HepG2 (cell line): Measurements from ENCODE around the gene RPP21.

Experiments
- CTCF ChIP-seq: sonication (generic); formaldehyde crosslinking; IDR thresholded peaks from 2 replicates; pipeline ENCODE4 v1.5.0; 2020; ENCODE audit warnings: mild to moderate bottlenecking, missing genetic modification reagents, moderate library complexity
- PRDM4 ChIP-seq: sonication (generic); formaldehyde crosslinking; IDR thresholded peaks from 2 replicates; pipeline ENCODE4 v1.9.0; 2021; ENCODE audit warnings: missing genetic modification reagents, borderline replicate concordance
- SETDB1 ChIP-seq: sonication (generic); formaldehyde crosslinking; IDR thresholded peaks from 2 replicates; pipeline ENCODE4 v1.5.1; 2020; ENCODE audit warnings: missing genetic modification reagents, mild to moderate bottlenecking, borderline replicate concordance
- SNAPC5 ChIP-seq: sonication (generic); formaldehyde crosslinking; IDR thresholded peaks from 2 replicates; pipeline ENCODE4 v1.8.1; 2023; ENCODE audit warnings: mild to moderate bottlenecking, missing genetic modification reagents, borderline replicate concordance
- SNRNP70 ChIP-seq: fragments of 200-400 bp; formaldehyde crosslinking; IDR thresholded peaks from 2 replicates; pipeline ENCODE4 v1.6.1; 2017; ENCODE audit warnings: mild to moderate bottlenecking, low read depth, low read length, moderate library complexity
- YY1 ChIP-seq: IDR thresholded peaks from 2 replicates; pipeline ENCODE4 v1.6.1; 2011; ENCODE audit warnings: low read length, low read depth, moderate library complexity, mild to moderate bottlenecking; ENCODE audit not compliant: insufficient read depth, insufficient replicate concordance
- ZKSCAN5 ChIP-seq: sonication (generic); formaldehyde crosslinking; IDR thresholded peaks from 2 replicates; pipeline ENCODE4 v1.5.1; 2020; ENCODE audit warnings: mild to moderate bottlenecking, missing genetic modification reagents
- ZNF124 ChIP-seq: sonication (generic); formaldehyde crosslinking; IDR thresholded peaks from 2 replicates; pipeline ENCODE4 v1.4.0; 2020; ENCODE audit warnings: missing genetic modification reagents
- ZNF292 ChIP-seq: sonication (generic); formaldehyde crosslinking; IDR thresholded peaks from 2 replicates; pipeline ENCODE4 v1.8.1; 2022; ENCODE audit warnings: mild to moderate bottlenecking, low read depth, missing genetic modification reagents, borderline replicate concordance
- ZNF510 ChIP-seq: sonication (generic); formaldehyde crosslinking; IDR thresholded peaks from 2 replicates; pipeline ENCODE4 v1.4.0; 2020; ENCODE audit warnings: low read depth, mild to moderate bottlenecking, missing genetic modification reagents
- TF ChIP-seq, protein P1 (sequence below): sonication (generic); formaldehyde crosslinking; IDR thresholded peaks from 2 replicates; pipeline ENCODE4 v1.8.0; 2022; ENCODE audit warnings: mild to moderate bottlenecking, missing genetic modification reagents

GRCh38 chr6:30355281-30355680 is 10.3 kb downstream of the RPP21 start:
- no peak for TF ChIP-seq CTCF (CRISPR knock-in tag)
- TF ChIP-seq SNRNP70, result no peak
- TF ChIP-seq ZKSCAN5 (CRISPR knock-in tag), result no peak
- no peak for TF ChIP-seq SNAPC5 (CRISPR knock-in tag)
- no peak for TF ChIP-seq SETDB1
- TF ChIP-seq, protein P1, sequence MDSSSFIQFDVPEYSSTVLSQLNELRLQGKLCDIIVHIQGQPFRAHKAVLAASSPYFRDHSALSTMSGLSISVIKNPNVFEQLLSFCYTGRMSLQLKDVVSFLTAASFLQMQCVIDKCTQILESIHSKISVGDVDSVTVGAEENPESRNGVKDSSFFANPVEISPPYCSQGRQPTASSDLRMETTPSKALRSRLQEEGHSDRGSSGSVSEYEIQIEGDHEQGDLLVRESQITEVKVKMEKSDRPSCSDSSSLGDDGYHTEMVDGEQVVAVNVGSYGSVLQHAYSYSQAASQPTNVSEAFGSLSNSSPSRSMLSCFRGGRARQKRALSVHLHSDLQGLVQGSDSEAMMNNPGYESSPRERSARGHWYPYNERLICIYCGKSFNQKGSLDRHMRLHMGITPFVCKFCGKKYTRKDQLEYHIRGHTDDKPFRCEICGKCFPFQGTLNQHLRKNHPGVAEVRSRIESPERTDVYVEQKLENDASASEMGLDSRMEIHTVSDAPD (CRISPR knock-in tag), result no peak
- TF ChIP-seq ZNF292 (CRISPR knock-in tag), result no peak
- TF ChIP-seq YY1, result no peak
- no peak for TF ChIP-seq ZNF124 (CRISPR knock-in tag)
- no peak for TF ChIP-seq PRDM4 (CRISPR knock-in tag)
- no peak for TF ChIP-seq ZNF510 (CRISPR knock-in tag)
